Smooth muscle cell (in vitro differentiated cells): ENCODE results near the gene MAP3K21. TPM values are rescaled to one million over a fixed set of nuclear protein-coding genes. Genes with fewer than 3 reads are reported as not detected.

Experiments
- DNase-seq: peaks from one replicate; lab custom pipeline; 2025; ENCODE audit not compliant: unreplicated experiment; lab: John Stamatoyannopoulos, UW
- H2AFZ ChIP-seq: fragments of 200-600 bp; sonication (generic); 2 replicates; pipeline ENCODE4 v1.6.0; 2016; ENCODE audit warnings: antibody characterized with exemption, low read depth, mild to moderate bottlenecking
- H3F3A ChIP-seq: fragments of 200-600 bp; sonication (generic); 2 replicates; pipeline ENCODE4 v1.6.0; 2017; ENCODE audit warnings: antibody characterized with exemption, low read depth
- H3K27ac ChIP-seq: fragments of 200-600 bp; sonication (generic); 2 replicates; pipeline ENCODE4 v1.5.1; 2016; ENCODE audit warnings: low read depth, mild to moderate bottlenecking
- H3K27me3 ChIP-seq: fragments of 200-600 bp; sonication (generic); 2 replicates; pipeline ENCODE4 v1.6.1; 2016; ENCODE audit warnings: low read depth, mild to moderate bottlenecking
- H3K36me3 ChIP-seq: fragments of 200-600 bp; sonication (generic); 2 replicates; pipeline ENCODE4 v1.5.1; 2016; ENCODE audit warnings: low read depth
- H3K4me1 ChIP-seq: fragments of 200-600 bp; sonication (generic); 2 replicates; pipeline ENCODE4 v1.5.1; 2016; ENCODE audit warnings: low read depth
- H3K4me2 ChIP-seq: fragments of 200-600 bp; sonication (generic); 2 replicates; pipeline ENCODE4 v1.6.0; 2016; ENCODE audit warnings: mild to moderate bottlenecking
- H3K4me3 ChIP-seq: fragments of 200-600 bp; sonication (generic); 2 replicates; pipeline ENCODE4 v1.5.1; 2016; ENCODE audit warnings: mild to moderate bottlenecking
- H3K79me2 ChIP-seq: fragments of 200-600 bp; sonication (generic); 2 replicates; pipeline ENCODE4 v1.6.0; 2016; ENCODE audit warnings: low read depth, mild to moderate bottlenecking
- H3K9ac ChIP-seq: fragments of 200-600 bp; sonication (generic); 2 replicates; pipeline ENCODE4 v1.6.0; 2016; ENCODE audit warnings: low read depth
- H3K9me3 ChIP-seq: fragments of 200-600 bp; sonication (generic); replicated peaks from 2 replicates; pipeline ENCODE4 v1.5.1; 2016; ENCODE audit warnings: low read depth
- H4K20me1 ChIP-seq: fragments of 200-600 bp; sonication (generic); 2 replicates; pipeline ENCODE4 v1.6.0; 2016; ENCODE audit warnings: low read depth
- WGBS: methylation state at CpG from one replicate; pipeline ENCODE4 v1.1.7; 2016; ENCODE audit warnings: low lambda C conversion rate; 5-methylcytosine and 5-hydroxymethylcytosine counted together
- polyA plus RNA-seq: library from polyadenylated mRNA; unstranded; fragments of >200 nt; fragmentation: Nextera tagmentation; extraction: Ambion mirVana; gene quantifications from 2 replicates; pipeline ENCODE4 v1.2.1, GENCODE V29; 2016
- total RNA-seq: library from RNA; depleted of rRNA; stranded (reverse); fragments of >200 nt; gene quantifications from 2 replicates; pipeline ENCODE4 v1.2.3, GENCODE V29; 2014
- TF ChIP-seq, protein P1 (sequence below): fragments of 200-600 bp; sonication (generic); IDR thresholded peaks from 2 replicates; pipeline ENCODE4 v1.5.1; 2017; ENCODE audit warnings: borderline replicate concordance, mild to moderate bottlenecking, antibody characterized with exemption; ENCODE audit not compliant: insufficient read depth, poor library complexity, severe bottlenecking

The MAP3K21 gene
- total and polyA plus RNA-seq, 2 experiments from 2014 or later = 0.40 to 2.4 TPM

DNA sequence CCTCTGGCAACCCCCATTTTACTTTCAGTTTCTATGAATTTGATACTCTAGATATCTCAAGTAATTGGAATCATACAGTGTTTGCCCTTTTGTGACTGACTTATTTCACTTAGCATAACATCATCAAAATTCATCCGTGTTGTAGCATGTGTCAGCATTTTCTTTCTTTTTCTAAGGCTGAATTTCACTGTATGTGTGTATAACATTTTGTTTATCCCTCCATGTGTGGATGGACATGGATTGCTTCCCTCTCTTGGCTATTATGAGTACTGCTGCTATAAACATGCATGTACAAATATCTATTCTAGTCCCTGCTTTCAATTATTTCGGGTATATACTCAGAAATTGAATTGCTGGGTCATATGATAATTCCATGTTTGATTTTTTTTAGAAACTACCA is 97.3 kb downstream of the MAP3K21 start:
- H3K36me3 ChIP-seq = no peaks in the 10 kb centered on the region
- no peaks in the 10 kb centered on the region for H3F3A ChIP-seq
- H3K9ac ChIP-seq = no peak overlapping the region
- H2AFZ ChIP-seq = no peak overlapping the region
- no peaks in the 10 kb centered on the region for H3K27me3 ChIP-seq
- no peaks in the 10 kb centered on the region for H3K79me2 ChIP-seq
- TF ChIP-seq, protein P1, sequence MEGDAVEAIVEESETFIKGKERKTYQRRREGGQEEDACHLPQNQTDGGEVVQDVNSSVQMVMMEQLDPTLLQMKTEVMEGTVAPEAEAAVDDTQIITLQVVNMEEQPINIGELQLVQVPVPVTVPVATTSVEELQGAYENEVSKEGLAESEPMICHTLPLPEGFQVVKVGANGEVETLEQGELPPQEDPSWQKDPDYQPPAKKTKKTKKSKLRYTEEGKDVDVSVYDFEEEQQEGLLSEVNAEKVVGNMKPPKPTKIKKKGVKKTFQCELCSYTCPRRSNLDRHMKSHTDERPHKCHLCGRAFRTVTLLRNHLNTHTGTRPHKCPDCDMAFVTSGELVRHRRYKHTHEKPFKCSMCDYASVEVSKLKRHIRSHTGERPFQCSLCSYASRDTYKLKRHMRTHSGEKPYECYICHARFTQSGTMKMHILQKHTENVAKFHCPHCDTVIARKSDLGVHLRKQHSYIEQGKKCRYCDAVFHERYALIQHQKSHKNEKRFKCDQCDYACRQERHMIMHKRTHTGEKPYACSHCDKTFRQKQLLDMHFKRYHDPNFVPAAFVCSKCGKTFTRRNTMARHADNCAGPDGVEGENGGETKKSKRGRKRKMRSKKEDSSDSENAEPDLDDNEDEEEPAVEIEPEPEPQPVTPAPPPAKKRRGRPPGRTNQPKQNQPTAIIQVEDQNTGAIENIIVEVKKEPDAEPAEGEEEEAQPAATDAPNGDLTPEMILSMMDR = no peak
- no peak overlapping the region for H3K4me3 ChIP-seq
- no peak overlapping the region for H3K27ac ChIP-seq
- H3K4me2 ChIP-seq = no peak overlapping the region
- H3K4me1 ChIP-seq = peaks cover 3% of the 10 kb centered on the region
- no peak for DNase-seq
- 85% methylated on average over 2 of the region's 2 CpGs for WGBS
- H4K20me1 ChIP-seq = no peaks in the 10 kb centered on the region
- H3K9me3 ChIP-seq = no peaks in the 10 kb centered on the region

DNA sequence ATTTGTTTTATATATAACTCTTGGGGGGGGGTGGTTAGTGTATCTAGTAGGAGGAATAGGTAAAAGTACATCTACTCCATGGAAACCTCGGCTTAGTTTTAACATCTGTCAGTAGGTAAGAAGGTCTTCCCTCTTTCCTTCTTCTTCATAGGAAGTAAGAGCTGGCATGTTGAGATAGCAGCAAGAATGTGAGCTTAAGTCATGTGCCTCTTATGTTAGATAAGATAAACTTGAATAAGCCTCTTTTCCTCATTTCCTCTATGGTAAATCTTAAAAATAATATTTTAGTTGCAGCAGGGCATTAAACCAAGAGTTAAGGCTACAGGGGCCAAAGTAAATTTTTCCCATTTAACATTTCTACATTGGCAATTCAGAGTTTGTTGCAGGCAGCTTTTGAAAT is 100.4 kb downstream of the MAP3K21 start:
- TF ChIP-seq, protein P1 = no peak
- no peaks in the 10 kb centered on the region for H4K20me1 ChIP-seq
- no peaks in the 10 kb centered on the region for H3K27me3 ChIP-seq
- H3K9ac ChIP-seq = no peak overlapping the region
- no peak overlapping the region for H3K4me2 ChIP-seq
- WGBS = 92% methylated on average over 1 of the region's 1 CpG
- H3K9me3 ChIP-seq = no peaks in the 10 kb centered on the region
- no peaks in the 10 kb centered on the region for H3K79me2 ChIP-seq
- H3K4me1 ChIP-seq = peaks cover 3% of the 10 kb centered on the region
- no peak overlapping the region for H3K27ac ChIP-seq
- H3F3A ChIP-seq = no peaks in the 10 kb centered on the region
- H3K36me3 ChIP-seq = no peaks in the 10 kb centered on the region
- H2AFZ ChIP-seq = no peak overlapping the region
- H3K4me3 ChIP-seq = no peak overlapping the region
- no peak for DNase-seq

DNA sequence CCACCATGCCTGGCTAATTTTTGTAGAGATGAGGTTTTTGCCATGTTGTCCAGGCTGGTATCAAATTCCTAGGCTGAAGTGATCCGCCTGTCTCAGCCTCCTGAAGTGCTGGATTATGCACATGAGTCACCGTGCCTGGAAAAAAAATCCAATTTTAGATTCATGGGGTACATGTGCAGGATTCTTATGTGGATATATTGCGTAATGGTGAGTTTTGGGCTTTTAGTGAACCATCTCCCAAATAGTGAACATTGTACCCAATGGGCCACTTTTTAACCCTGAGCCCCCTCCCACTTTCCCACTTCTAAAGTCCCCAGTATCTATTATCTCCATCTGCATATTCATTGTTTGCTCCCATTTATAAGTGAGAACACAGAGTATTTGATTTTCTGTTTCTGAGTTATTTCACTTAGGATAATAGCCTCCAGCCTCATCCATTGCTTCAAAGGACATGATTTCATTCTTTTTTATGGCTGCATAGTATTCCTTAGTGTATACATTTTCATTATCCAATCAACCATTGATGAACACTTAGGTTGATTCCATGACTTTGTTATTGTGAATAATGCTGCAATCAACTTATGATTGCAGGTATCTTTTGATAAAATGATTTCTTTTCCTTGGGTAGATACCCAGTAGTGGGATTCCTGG is 104.4 kb downstream of the MAP3K21 start:
- H3K79me2 ChIP-seq = no peaks in the 10 kb centered on the region
- H4K20me1 ChIP-seq = no peaks in the 10 kb centered on the region
- H3K4me1 ChIP-seq = peaks cover 3% of the 10 kb centered on the region
- no peak overlapping the region for H3K4me3 ChIP-seq
- H3K9me3 ChIP-seq = no peaks in the 10 kb centered on the region
- H3K27ac ChIP-seq = peak overlapping the region; percentile 71
- WGBS = 90% methylated on average over 3 of the region's 3 CpGs
- H3F3A ChIP-seq = peaks cover 7% of the 10 kb centered on the region
- no peaks in the 10 kb centered on the region for H3K36me3 ChIP-seq
- TF ChIP-seq, protein P1 = no peak
- no peak overlapping the region for H3K9ac ChIP-seq
- H2AFZ ChIP-seq = no peak overlapping the region
- H3K4me2 ChIP-seq = no peak overlapping the region
- H3K27me3 ChIP-seq = no peaks in the 10 kb centered on the region
- DNase-seq = no peak

DNA sequence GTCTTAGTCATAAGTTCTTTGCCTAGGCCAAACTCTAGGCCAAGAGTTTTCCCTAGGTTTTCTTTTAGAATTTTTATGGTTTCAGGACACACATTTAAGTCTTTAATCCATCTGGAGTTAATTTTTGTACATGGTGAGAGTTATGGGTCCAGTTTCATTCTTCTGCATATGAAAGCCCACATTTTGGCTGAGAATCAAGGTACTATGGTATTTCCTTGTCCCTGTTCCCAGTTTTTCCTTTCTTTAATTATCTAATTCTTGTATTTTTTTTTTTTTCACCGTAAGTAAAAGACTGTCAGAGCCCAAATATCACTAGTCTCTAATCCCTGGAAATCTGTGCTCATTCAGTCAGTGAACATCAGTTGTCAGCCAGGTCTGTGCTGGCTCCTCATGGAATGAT is 105.4 kb downstream of the MAP3K21 start:
- TF ChIP-seq, protein P1 = no peak
- no peak for DNase-seq
- Histone ChIP-seq H3K36me3 (no peaks in the 10 kb centered on the region), H3K9me3 (no peaks in the 10 kb centered on the region), H3K79me2 (no peaks in the 10 kb centered on the region), H3K9ac (no peak overlapping the region), H3K27ac (peak overlapping the region; percentile 71), H3K4me1 (no peaks in the 10 kb centered on the region), H2AFZ (no peak overlapping the region), H4K20me1 (no peaks in the 10 kb centered on the region), H3K4me3 (no peak overlapping the region), H3K27me3 (no peaks in the 10 kb centered on the region), H3K4me2 (peak overlapping the region; percentile 27), H3F3A (peaks cover 7% of the 10 kb centered on the region)
- WGBS = 18% methylated on average over 1 of the region's 1 CpG
